Ovary (tissue), 3 donors: ENCODE measurements around the gene NDUFB2.
"Not testable (repeated sequence)": the region's sequence is repeated elsewhere in the genome, so short reads cannot be mapped to it uniquely, and the experiment has no call there.

Experiments used
- CTCF ChIP-seq, 3 donors: fragments of 450-650 bp in 2 of 3; fragments of 200-600 bp in 1 of 3; IDR thresholded peaks; one replicate each; pipeline versions ENCODE4 v1.5.1 to v1.8.0; 2016 to 2022; ENCODE audit warnings: antibody characterized with exemption in 3 of 3, mild to moderate bottlenecking in 1 of 3
- POLR2A ChIP-seq: fragments of 450-650 bp; IDR thresholded peaks from one replicate; pipeline ENCODE4 v1.6.1; 2017; ENCODE audit warnings: antibody characterized with exemption, mild to moderate bottlenecking, moderate library complexity
- donor health status: DM: no; HTN: no; CAD: no.

- TF ChIP-seq CTCF (IDR thresholded peaks at IDR 0.05); POLR2A: not testable (repeated sequence)
Observed at GRCh38 chr7:140708764-140709163, 12.3 kb downstream of the NDUFB2 start.
